Prostate gland (tissue), 2 donors: ENCODE measurements around the gene ANGPTL4. TPM values are rescaled to one million over a fixed set of nuclear protein-coding genes. Genes with fewer than 3 reads are reported as not detected.

Source experiments
- DNase-seq: peaks from one replicate; pipeline ENCODE4 v3.0.0-alpha.2; 2019; ENCODE audit warnings: low spot score
- H3K27ac ChIP-seq, 2 donors: fragments of 200-600 bp; sonication (generic); 2 replicates each; pipeline ENCODE4 v1.5.1; 2017 to 2019
- H3K27me3 ChIP-seq: fragments of 200-600 bp; sonication (generic); replicated peaks from 2 replicates; pipeline ENCODE4 v1.5.1; 2019; ENCODE audit not compliant: insufficient read depth
- H3K36me3 ChIP-seq, 2 donors: fragments of 200-600 bp; sonication (generic); 1 replicate in 1 of 2; 2 replicates in 1 of 2; pipeline versions ENCODE4 v1.5.1 to v1.8.1; 2017 to 2019
- H3K4me1 ChIP-seq: fragments of 200-600 bp; sonication (generic); replicated peaks from 2 replicates; pipeline ENCODE4 v1.5.1; 2019
- H3K4me3 ChIP-seq, 2 donors: fragments of 200-600 bp; sonication (generic); 2 replicates each; pipeline ENCODE4 v1.5.1; 2017 to 2019
- H3K9me3 ChIP-seq: fragments of 200-600 bp; sonication (generic); 2 replicates; pipeline ENCODE4 v1.5.1; 2017
- CTCF ChIP-seq, 4 experiments: fragments of 200-600 bp in 2 of 4; fragments of 450-650 bp in 2 of 4; sonication (generic) in 2 of 4; IDR thresholded peaks; 1 replicate in 3 of 4; 2 replicates in 1 of 4; pipeline ENCODE4 v1.5.1; 2016 to 2019; ENCODE audit warnings: antibody characterized with exemption in 4 of 4, mild to moderate bottlenecking in 2 of 4, moderate library complexity in 2 of 4
- POLR2A ChIP-seq: fragments of 450-650 bp; IDR thresholded peaks from one replicate; pipeline ENCODE4 v1.6.1; 2016; ENCODE audit warnings: antibody characterized with exemption, mild to moderate bottlenecking
- POLR2AphosphoS5 ChIP-seq: sonication (generic); formaldehyde crosslinking; IDR thresholded peaks from one replicate; pipeline ENCODE4 v1.6.1; 2017; ENCODE audit warnings: antibody characterized with exemption
- WGBS: methylation state at CpG from one replicate; pipeline ENCODE4 v1.1.5; 2018; 5-methylcytosine and 5-hydroxymethylcytosine counted together
- intact Hi-C: fragments of 100-400 bp; cut with DNase I; formaldehyde crosslinking; loops from one replicate; pipeline ENCODE4 v1.14.2; 2022
- total RNA-seq, 2 donors: library from RNA; depleted of rRNA; stranded (reverse); fragments of >200 nt; gene quantifications; one replicate each; pipeline ENCODE4 v1.1.0, GENCODE V29; 2016

ANGPTL4 gene
- total RNA-seq, 2 donors from 2014 or later: 25.7 to 26.4 TPM

GRCh38 chr19:8323781-8324185, 40.2 kb upstream of the ANGPTL4 start:
- intact Hi-C loops: no loop called here
- no peak for DNase-seq
- Histone ChIP-seq H3K4me1 (peaks cover 4% of the 10 kb centered on the region), H3K9me3 (no peaks in the 10 kb centered on the region), H3K4me3 (no peak overlapping the region), H3K27ac (no peak overlapping the region), H3K27me3 (no peaks in the 10 kb centered on the region), H3K36me3 (no peaks in the 10 kb centered on the region)
- TF ChIP-seq POLR2AphosphoS5 (no peak), POLR2A (no peak), CTCF (IDR thresholded peaks at IDR 0.05) (no peak)
- 100% methylated on average over 1 of the region's 1 CpG for WGBS

- DNase-seq: no peak
- Histone ChIP-seq H3K36me3 (no peaks in the 10 kb centered on the region), H3K4me1 (peaks cover 4% of the 10 kb centered on the region), H3K27ac (no peak overlapping the region), H3K4me3 (no peak overlapping the region), H3K27me3 (no peaks in the 10 kb centered on the region), H3K9me3 (no peaks in the 10 kb centered on the region)
- 66% methylated on average over 17 of the region's 17 CpGs for WGBS
- intact Hi-C loops: no loop called here
- TF ChIP-seq POLR2A (no peak), CTCF (IDR thresholded peaks at IDR 0.05) (no peak), POLR2AphosphoS5 (no peak)
Measured at GRCh38 chr19:8324186-8325050, 39.5 kb upstream of the ANGPTL4 start.

GRCh38 chr19:8325454-8325853, 38.5 kb upstream of the ANGPTL4 start:
- H3K36me3 ChIP-seq: no peaks in the 10 kb centered on the region
- DNase-seq: no peak
- H3K4me3 ChIP-seq: no peak overlapping the region
- no peaks in the 10 kb centered on the region for H3K27me3 ChIP-seq
- TF ChIP-seq CTCF (IDR thresholded peaks at IDR 0.05) (no peak), POLR2AphosphoS5 (no peak), POLR2A (no peak)
- H3K27ac ChIP-seq: no peak overlapping the region
- intact Hi-C loops: no loop called here
- 83% methylated on average over 3 of the region's 3 CpGs for WGBS
- peaks cover 1% of the 10 kb centered on the region for H3K4me1 ChIP-seq
- H3K9me3 ChIP-seq: no peaks in the 10 kb centered on the region

GRCh38 chr19:8329996-8330395, 34.0 kb upstream of the ANGPTL4 start:
- intact Hi-C loops: no loop called here
- Histone ChIP-seq H3K4me1 (no peaks in the 10 kb centered on the region), H3K4me3 (no peak overlapping the region), H3K36me3 (no peaks in the 10 kb centered on the region), H3K27ac (no peak overlapping the region), H3K27me3 (no peaks in the 10 kb centered on the region), H3K9me3 (no peaks in the 10 kb centered on the region)
- DNase-seq: no peak
- WGBS: 83% methylated on average over 3 of the region's 3 CpGs
- TF ChIP-seq POLR2A: no peak
- no peak for TF ChIP-seq CTCF (IDR thresholded peaks at IDR 0.05)
- no peak for TF ChIP-seq POLR2AphosphoS5

GRCh38 chr19:8331263-8331845, 32.6 kb upstream of the ANGPTL4 start:
- intact Hi-C loops: no loop called here
- WGBS: 64% methylated on average over 8 of the region's 8 CpGs
- H3K36me3 ChIP-seq: no peaks in the 10 kb centered on the region
- H3K4me1 ChIP-seq: no peaks in the 10 kb centered on the region
- no peaks in the 10 kb centered on the region for H3K27me3 ChIP-seq
- no peak overlapping the region for H3K4me3 ChIP-seq
- H3K9me3 ChIP-seq: no peaks in the 10 kb centered on the region
- TF ChIP-seq CTCF (IDR thresholded peaks at IDR 0.05) (no peak), POLR2AphosphoS5 (no peak), POLR2A (no peak)
- DNase-seq: no peak
- no peak overlapping the region for H3K27ac ChIP-seq
